Natural killer cell (primary cell): ENCODE measurements around the gene NEDD4. TPM values are rescaled to one million over a fixed set of nuclear protein-coding genes. Genes with fewer than 3 reads are reported as not detected.
"Not testable (repeated sequence)": the region's sequence is repeated elsewhere in the genome, so short reads cannot be mapped to it uniquely, and the experiment has no call there.

Source experiments
- ATAC-seq, 3 donors: fragments of 150-1000 bp in 2 of 3; fragments of 200-7000 bp in 1 of 3; cut with Tn5 transposase; 1 replicate in 1 of 3; 2 replicates in 2 of 3; pipeline ENCODE4 v1.10.0; 2021; ENCODE audit warnings: mild to moderate bottlenecking in 2 of 3, moderate library complexity in 2 of 3
- DNase-seq, 2 donors: peaks; one replicate each; pipeline versions ENCODE4 v3.0.0 to v3.0.0-alpha.2; 2013 to 2021; ENCODE audit warnings: mixed read lengths in 1 of 2
- H3K27ac ChIP-seq: one replicate; pipeline ENCODE4 v1.5.1; 2013; ENCODE audit warnings: mild to moderate bottlenecking, low read length
- H3K27me3 ChIP-seq: one replicate; pipeline ENCODE4 v1.6.1; 2013; ENCODE audit warnings: low read length; ENCODE audit not compliant: control insufficient read depth, insufficient read depth
- H3K36me3 ChIP-seq: one replicate; pipeline ENCODE4 v1.6.1; 2013; ENCODE audit warnings: low read length; ENCODE audit not compliant: control insufficient read depth, insufficient read depth
- H3K4me1 ChIP-seq: one replicate; pipeline ENCODE4 v1.6.1; 2013; ENCODE audit warnings: low read length; ENCODE audit not compliant: control insufficient read depth, insufficient read depth
- H3K4me3 ChIP-seq: one replicate; pipeline ENCODE4 v1.5.1; 2013; ENCODE audit warnings: low read length
- H3K9me3 ChIP-seq: one replicate; pipeline ENCODE4 v1.6.1; 2013; ENCODE audit warnings: low read length; ENCODE audit not compliant: control insufficient read depth, insufficient read depth
- H3K27ac Mint-ChIP-seq, 2 donors: one replicate each; pipeline ENCODE4 v1.8.0; 2022; ENCODE audit warnings: mild to moderate bottlenecking in 2 of 2, mixed read lengths in 2 of 2, moderate library complexity in 1 of 2
- H3K27me3 Mint-ChIP-seq, 2 donors: one replicate each; pipeline ENCODE4 v1.8.0; 2022; ENCODE audit warnings: low read depth in 2 of 2, mixed read lengths in 2 of 2
- H3K36me3 Mint-ChIP-seq: one replicate; pipeline ENCODE4 v1.8.0; 2022; ENCODE audit warnings: mixed read lengths
- H3K4me1 Mint-ChIP-seq, 2 donors: one replicate each; pipeline ENCODE4 v1.8.0; 2022; ENCODE audit warnings: mixed read lengths in 2 of 2
- H3K4me3 Mint-ChIP-seq: one replicate; pipeline ENCODE4 v1.8.0; 2022; ENCODE audit warnings: mild to moderate bottlenecking, moderate library complexity, mixed read lengths
- H3K9me3 Mint-ChIP-seq, 2 donors: one replicate each; pipeline ENCODE4 v1.8.0; 2022; ENCODE audit warnings: mixed read lengths in 2 of 2
- CTCF ChIP-seq: fragments of 200-600 bp; IDR thresholded peaks from one replicate; pipeline ENCODE4 v1.8.0; 2022; ENCODE audit warnings: antibody characterized with exemption
- WGBS: methylation state at CpG from one replicate; pipeline ENCODE4 v1.1.7; 2013; ENCODE audit warnings: missing lambda C conversion rate; ENCODE audit not compliant: insufficient coverage; 5-methylcytosine and 5-hydroxymethylcytosine counted together
- intact Hi-C: fragments of 100-400 bp; cut with micrococcal nuclease; formaldehyde crosslinking; loops from one replicate; pipeline ENCODE4 v1.14.2; 2022
- total RNA-seq, 4 donors: library from RNA; stranded (reverse); fragments of 120-200 nt in 1 of 4; gene quantifications; one replicate each; pipeline versions ENCODE4 v1.2.3 to v1.2.4, GENCODE V29; 2013 to 2022

NEDD4 gene
- total RNA-seq, 3 donors from 2014 or later (not counting 1 experiment from before 2014, with no cell fraction given) = 6.9 to 9.1 (median 7.8) TPM

DNA sequence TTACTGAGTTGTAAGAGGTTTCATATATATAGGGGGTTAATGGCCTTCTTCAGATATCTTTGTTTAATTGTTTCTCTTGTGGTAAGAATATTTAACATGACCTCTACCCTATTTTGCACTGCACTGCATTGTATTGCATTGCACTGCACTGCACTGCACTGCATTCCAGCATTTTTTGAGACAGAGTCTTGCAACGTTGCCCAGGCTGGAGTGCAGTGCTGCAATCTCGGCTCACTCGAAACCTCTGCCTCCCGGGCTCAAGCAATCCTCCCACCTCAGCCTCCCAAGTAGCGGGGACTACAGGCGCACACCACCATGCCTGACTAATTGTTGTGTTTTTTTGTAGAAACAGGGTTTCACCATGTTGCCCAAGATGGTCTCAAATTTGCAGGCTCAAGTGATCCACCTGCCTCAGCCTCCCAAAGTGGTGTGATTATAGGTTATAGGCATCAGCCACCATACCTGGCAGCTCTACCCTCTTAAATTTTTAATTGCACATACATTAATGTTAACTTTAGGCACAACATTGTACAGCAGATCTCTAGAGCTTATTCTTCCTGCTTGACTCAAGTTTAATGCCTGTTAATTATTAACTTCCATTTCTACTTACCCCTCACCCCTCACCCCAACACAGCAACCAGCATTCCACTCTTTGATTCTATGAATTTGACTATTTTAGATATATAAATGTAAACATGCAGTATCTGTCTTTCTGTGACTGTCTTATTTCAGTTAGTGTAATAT, 38.4 kb downstream of the NEDD4 start:
- ATAC-seq (no peak), DNase-seq (no peak)
- H3K27me3 Mint-ChIP-seq = no peaks in the 10 kb centered on the region
- Histone ChIP-seq H3K4me1 (no peaks in the 10 kb centered on the region), H3K9me3 (no peaks in the 10 kb centered on the region), H3K4me3 (no peak overlapping the region), H3K36me3 (no peaks in the 10 kb centered on the region), H3K27ac (no peak overlapping the region), H3K27me3 (no peaks in the 10 kb centered on the region)
- no peaks in the 10 kb centered on the region for H3K4me1 Mint-ChIP-seq
- no peak overlapping the region for H3K4me3 Mint-ChIP-seq
- WGBS = 91% methylated on average over 4 of the region's 6 CpGs
- H3K36me3 Mint-ChIP-seq = no peaks in the 10 kb centered on the region
- intact Hi-C loops = no loop called here
- no peak for TF ChIP-seq CTCF
- H3K9me3 Mint-ChIP-seq = peaks cover 0 to 3% of the 10 kb centered on the region in 2 donors
- H3K27ac Mint-ChIP-seq = no peak overlapping the region

GRCh38 chr15:55952501-55953274, 40.7 kb downstream of the NEDD4 start:
- 93% methylated on average over 14 of the region's 14 CpGs for WGBS
- H3K27me3 ChIP-seq, H3K27ac ChIP-seq, H3K9me3 ChIP-seq, ATAC-seq, H3K27ac Mint-ChIP-seq, H3K4me1 Mint-ChIP-seq, H3K4me1 ChIP-seq, DNase-seq, H3K36me3 Mint-ChIP-seq, H3K27me3 Mint-ChIP-seq, H3K9me3 Mint-ChIP-seq, intact Hi-C loops, H3K36me3 ChIP-seq, H3K4me3 ChIP-seq, H3K4me3 Mint-ChIP-seq: not testable (repeated sequence)

- H3K4me1 Mint-ChIP-seq, H3K27ac ChIP-seq, H3K4me3 ChIP-seq, H3K9me3 Mint-ChIP-seq, H3K27me3 ChIP-seq, DNase-seq, H3K27me3 Mint-ChIP-seq, H3K27ac Mint-ChIP-seq, H3K4me3 Mint-ChIP-seq, ATAC-seq, H3K36me3 Mint-ChIP-seq, H3K36me3 ChIP-seq, intact Hi-C loops, H3K4me1 ChIP-seq, H3K9me3 ChIP-seq: not testable (repeated sequence)
- 91% methylated on average over 2 of the region's 2 CpGs for WGBS
Observed at GRCh38 chr15:55944606-55945005, 48.8 kb downstream of the NEDD4 start.

- no peaks in the 10 kb centered on the region for H3K4me1 ChIP-seq
- H3K27me3 ChIP-seq = no peaks in the 10 kb centered on the region
- no peak overlapping the region for H3K4me3 Mint-ChIP-seq
- WGBS = 40% methylated on average over 3 of the region's 4 CpGs
- DNase-seq (no peak), ATAC-seq (no peak)
- no peaks in the 10 kb centered on the region for H3K36me3 ChIP-seq
- H3K9me3 ChIP-seq = no peaks in the 10 kb centered on the region
- H3K27me3 Mint-ChIP-seq = no peaks in the 10 kb centered on the region
- H3K36me3 Mint-ChIP-seq = peaks cover 7% of the 10 kb centered on the region
- H3K4me3 ChIP-seq = no peak overlapping the region
- no peak for TF ChIP-seq CTCF
- peaks cover 0 to 4% of the 10 kb centered on the region in 2 donors for H3K9me3 Mint-ChIP-seq
- no peaks in the 10 kb centered on the region for H3K4me1 Mint-ChIP-seq
- no peak overlapping the region for H3K27ac ChIP-seq
- no peak overlapping the region for H3K27ac Mint-ChIP-seq
- intact Hi-C loops = no loop called here
Observed at GRCh38 chr15:55942332-55942731, 51.1 kb downstream of the NEDD4 start.
